Measurements from ENCODE around the gene LONRF3.

- TF ChIP-seq POLR2AphosphoS5 (IDR thresholded peaks at IDR 0.05; ENCODE audit: borderline replicate concordance, low read depth, low read length) (no peak), EZH2 (IDR thresholded peaks at IDR 0.05) (no peak), FOXP2 (optimal IDR thresholded peaks at IDR 0.05; ENCODE audit: control extremely low read depth, extremely low read length, insufficient read depth) (no peak)
Observed at GRCh38 chrX:119015407-119016237, 41.2 kb downstream of the LONRF3 start.
